Sigmoid colon (tissue), 4 donors: ENCODE data around the gene TM9SF3.

ENCODE experiments used
- EP300 ChIP-seq, 4 donors: sonication (generic); formaldehyde crosslinking; IDR thresholded peaks; one replicate each; pipeline ENCODE4 v1.6.1; 2017; ENCODE audit warnings: antibody characterized with exemption in 4 of 4
- POLR2A ChIP-seq, 2 donors: fragments of 450-650 bp; IDR thresholded peaks; one replicate each; pipeline ENCODE4 v1.6.1; 2016; ENCODE audit warnings: antibody characterized with exemption in 2 of 2, mild to moderate bottlenecking in 2 of 2, moderate library complexity in 2 of 2
- POLR2AphosphoS5 ChIP-seq, 4 donors: sonication (generic); formaldehyde crosslinking; IDR thresholded peaks; one replicate each; pipeline ENCODE4 v1.6.1; 2017; ENCODE audit warnings: antibody characterized with exemption in 4 of 4
- TF ChIP-seq, protein P1 (sequence below), 4 experiments: fragments of 450-650 bp in 3 of 4; fragments of 200-600 bp in 1 of 4; IDR thresholded peaks; one replicate each; pipeline ENCODE4 v1.5.1; 2016 to 2019; ENCODE audit warnings: antibody characterized with exemption in 4 of 4, mild to moderate bottlenecking in 3 of 4, moderate library complexity in 2 of 4

DNA sequence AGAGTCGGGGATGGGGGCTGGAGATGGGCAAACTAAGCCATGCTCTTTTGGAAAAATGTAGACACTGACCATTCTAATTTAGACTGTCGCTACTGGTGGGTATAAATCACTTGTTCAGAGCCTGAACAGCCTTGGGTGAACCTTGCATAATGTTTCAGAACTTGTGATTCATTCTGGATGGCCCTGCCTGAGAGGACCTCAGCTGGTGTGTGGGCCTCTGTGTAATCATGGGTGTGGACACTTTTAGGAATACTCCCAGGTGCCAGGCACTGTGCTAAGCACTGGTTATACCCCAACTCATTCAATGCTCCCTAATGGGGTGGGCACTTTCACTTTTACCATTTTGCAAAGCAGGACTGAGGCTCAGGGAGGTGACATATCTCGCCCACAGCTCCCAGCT, 26.8 kb upstream of the TM9SF3 start:
- no peak for TF ChIP-seq EP300 (IDR thresholded peaks at IDR 0.05)
- TF ChIP-seq, protein P1, sequence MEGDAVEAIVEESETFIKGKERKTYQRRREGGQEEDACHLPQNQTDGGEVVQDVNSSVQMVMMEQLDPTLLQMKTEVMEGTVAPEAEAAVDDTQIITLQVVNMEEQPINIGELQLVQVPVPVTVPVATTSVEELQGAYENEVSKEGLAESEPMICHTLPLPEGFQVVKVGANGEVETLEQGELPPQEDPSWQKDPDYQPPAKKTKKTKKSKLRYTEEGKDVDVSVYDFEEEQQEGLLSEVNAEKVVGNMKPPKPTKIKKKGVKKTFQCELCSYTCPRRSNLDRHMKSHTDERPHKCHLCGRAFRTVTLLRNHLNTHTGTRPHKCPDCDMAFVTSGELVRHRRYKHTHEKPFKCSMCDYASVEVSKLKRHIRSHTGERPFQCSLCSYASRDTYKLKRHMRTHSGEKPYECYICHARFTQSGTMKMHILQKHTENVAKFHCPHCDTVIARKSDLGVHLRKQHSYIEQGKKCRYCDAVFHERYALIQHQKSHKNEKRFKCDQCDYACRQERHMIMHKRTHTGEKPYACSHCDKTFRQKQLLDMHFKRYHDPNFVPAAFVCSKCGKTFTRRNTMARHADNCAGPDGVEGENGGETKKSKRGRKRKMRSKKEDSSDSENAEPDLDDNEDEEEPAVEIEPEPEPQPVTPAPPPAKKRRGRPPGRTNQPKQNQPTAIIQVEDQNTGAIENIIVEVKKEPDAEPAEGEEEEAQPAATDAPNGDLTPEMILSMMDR (IDR thresholded peaks at IDR 0.05), result no peak
- no peak for TF ChIP-seq POLR2AphosphoS5 (IDR thresholded peaks at IDR 0.05)
- TF ChIP-seq POLR2A (IDR thresholded peaks at IDR 0.05), result no peak
